GM21526 (cell line): ENCODE results near the gene GNAI3.
"Not testable (repeated sequence)": the region's sequence is repeated elsewhere in the genome, so short reads cannot be mapped to it uniquely, and the experiment has no call there.

Experiments used
- ATAC-seq: cut with Tn5 transposase; IDR thresholded peaks from one replicate; pipeline ENCODE4 v1.9.1; 2021; ENCODE audit warnings: moderate library complexity; ENCODE audit not compliant: unreplicated experiment, low FRiP score

The GNAI3 gene

GRCh38 chr1:109657395-109657794 lies 109.0 kb downstream of the GNAI3 start:
- ATAC-seq = no peak

- no peak for ATAC-seq
Observed at GRCh38 chr1:109657970-109658369, 109.6 kb downstream of the GNAI3 start.

GRCh38 chr1:109658533-109659042 lies 110.2 kb downstream of the GNAI3 start:
- no peak for ATAC-seq

DNA sequence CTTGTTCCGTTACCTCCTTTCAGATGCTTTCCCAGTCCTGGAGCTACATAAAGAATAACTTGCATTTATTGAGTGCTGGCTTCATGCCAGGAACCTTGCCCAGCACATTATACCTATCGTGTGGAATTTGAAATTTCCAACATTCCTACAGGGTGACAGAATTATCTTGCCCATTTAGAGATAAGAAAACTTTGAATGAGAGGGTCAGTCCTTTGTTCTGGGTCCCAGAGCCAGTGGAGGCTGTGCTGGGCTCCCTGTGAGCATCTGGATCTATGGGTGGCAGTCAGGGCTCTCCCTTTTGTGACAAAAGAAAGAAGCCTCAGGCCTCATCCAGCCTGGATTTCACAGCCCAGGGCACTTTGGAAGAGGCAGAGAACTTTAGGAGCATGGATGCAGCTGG lies 110.7 kb downstream of the GNAI3 start:
- no peak for ATAC-seq

GRCh38 chr1:109659997-109660690 lies 111.7 kb downstream of the GNAI3 start:
- no peak for ATAC-seq

DNA sequence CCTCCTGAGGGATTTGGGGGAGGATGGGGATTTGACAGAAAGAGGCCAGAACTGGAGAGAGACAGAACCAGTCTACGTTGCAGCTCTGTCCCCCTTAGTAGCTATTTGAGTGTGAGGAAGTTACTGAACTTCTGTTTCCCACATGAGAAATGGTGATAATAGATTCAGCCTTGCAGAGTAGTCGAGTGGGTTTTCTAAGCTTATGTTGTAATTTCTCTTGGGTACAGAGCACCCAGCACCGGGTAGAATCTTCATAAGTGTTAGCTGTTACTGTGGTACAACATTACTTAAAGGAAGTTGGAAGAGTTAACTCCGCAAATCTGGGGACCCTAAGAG lies 112.2 kb downstream of the GNAI3 start:
- not testable (repeated sequence) for ATAC-seq

DNA sequence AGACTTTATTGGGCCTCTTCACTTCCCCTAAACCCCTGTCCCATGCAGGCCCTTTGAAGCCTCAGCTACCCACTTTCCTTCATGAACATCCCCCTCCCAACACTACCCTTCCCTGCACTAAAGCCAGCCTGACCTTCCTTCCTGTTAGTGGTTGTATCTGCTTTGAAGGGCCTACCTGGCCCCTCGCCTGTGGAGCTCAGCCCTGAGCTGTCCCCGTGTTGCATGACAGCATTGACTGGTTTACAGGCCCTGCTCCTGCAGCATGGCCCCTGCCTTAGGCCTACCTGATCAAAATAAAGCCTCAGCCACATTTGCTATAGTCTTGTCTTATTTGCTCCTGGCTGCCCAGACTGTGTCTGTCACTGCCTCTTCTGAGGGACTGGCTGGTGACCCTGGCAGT lies 113.0 kb downstream of the GNAI3 start:
- no peak for ATAC-seq

- ATAC-seq = no peak
Observed at GRCh38 chr1:109664671-109665070, 116.3 kb downstream of the GNAI3 start.

DNA sequence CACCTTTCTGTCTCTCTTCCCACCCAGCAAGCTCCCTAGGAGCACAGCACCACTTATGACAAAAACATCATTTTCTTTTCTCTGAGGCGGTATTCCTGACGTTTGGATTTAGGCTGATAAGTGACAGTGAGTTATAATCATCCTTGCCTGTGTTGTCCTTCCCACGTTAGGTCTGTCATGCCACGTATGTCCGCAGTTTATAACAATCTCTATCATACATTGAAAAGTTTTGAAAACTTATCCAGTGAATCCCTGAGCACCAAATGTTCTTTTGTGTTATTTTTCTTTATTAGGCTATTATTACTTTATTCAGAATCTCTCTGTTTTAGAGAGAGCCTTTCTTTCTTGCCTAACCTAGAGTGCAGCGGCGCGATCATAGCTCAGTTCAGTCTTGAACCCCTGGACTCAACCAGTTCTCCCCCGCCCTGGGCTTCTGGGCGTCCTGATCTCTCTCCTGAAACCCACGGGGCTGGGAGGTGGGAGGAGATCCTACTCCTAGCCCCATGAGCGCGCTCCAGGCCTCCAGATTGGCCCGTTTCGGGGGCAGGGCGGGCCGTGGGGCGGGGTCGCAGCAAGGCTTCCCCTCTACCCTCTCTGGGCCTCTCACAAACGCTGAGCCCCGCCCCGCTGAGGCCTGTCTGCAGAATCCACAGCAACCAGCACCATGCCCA lies 119.2 kb downstream of the GNAI3 start, which contains the start of gene GSTM2:
Gene GSTM2 (plus strand): TSS at position 606 of the 671 bp plus-strand sequence. CDS start 59 bp downstream, at position 665.
- ATAC-seq = peak; percentile 81
